Measurements from ENCODE around the gene KCNMA1. TPM values are rescaled to one million over a fixed set of nuclear protein-coding genes. Genes with fewer than 3 reads are reported as not detected.

Gene KCNMA1
- total RNA-seq, 1 donor from 2014 or later: 6.7 TPM

DNA sequence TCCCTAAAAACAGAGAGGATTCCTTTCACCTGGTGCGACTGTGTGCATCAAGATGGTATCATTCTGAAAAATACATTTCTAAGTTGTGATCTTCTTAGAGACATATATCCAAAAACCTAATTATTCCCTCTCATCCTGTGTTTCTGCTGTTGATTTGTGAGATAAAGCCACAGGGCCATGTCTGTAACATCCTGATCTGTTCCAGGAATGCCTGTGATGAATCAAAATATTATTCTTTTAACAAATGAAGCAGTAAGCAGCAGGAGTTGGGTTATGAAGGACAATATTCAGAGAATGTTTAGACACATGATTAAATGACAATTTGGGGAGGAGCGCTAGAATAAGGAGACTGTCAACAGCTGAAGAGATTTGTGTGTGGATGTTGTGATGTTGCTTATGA, 731.4 kb downstream of the KCNMA1 start:
- no peak for DNase-seq (ENCODE audit: extremely low read depth, low read depth, low spot score)

DNA sequence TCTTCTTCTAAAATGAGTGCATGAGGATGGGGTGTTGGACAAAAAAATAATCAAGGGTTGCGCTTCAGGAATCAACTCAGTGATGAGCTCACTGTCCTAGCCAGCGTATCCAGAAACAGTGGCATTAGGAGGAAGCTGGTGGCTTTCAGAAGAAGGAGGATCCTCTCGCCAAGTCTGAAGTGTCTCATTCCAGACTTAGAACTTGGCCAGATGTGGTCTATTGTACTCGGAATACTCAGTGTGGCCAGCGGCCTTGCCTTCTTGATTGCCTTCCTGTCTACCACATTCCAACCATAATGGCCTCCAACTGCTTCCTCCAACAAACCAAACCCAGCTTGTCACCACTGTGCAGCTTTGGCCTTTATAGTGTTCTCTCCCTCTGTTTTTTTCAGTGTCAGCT, 732.4 kb downstream of the KCNMA1 start:
- DNase-seq (ENCODE audit: extremely low read depth, low read depth, low spot score): no peak

DNA sequence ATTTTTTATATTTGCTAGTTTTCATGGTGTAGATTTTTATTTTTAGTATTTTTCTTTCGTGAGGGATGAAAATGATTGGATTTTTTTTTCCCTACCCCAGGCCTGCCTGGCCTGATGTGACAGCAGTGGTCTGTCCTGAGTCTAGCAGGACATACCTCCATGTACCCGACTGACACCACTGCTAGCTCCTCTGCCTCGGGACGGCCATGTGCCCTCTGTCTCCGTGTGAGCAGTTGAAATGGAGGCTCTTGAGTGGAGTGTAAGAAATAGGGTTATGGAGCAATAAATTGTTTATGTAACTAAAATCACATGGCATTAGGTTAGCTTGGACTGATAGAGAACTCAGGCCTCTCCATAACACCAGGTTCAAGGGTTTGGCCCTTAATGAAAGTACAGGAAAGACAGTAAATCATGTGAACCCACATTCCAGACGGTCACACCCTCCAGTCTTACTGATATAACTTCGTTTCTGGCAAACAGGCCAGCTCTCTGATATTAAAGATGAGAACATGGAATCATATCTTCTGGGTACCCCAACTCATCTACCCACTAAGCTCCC, 734.1 kb downstream of the KCNMA1 start:
- no peak for DNase-seq (ENCODE audit: extremely low read depth, low read depth, low spot score)

DNA sequence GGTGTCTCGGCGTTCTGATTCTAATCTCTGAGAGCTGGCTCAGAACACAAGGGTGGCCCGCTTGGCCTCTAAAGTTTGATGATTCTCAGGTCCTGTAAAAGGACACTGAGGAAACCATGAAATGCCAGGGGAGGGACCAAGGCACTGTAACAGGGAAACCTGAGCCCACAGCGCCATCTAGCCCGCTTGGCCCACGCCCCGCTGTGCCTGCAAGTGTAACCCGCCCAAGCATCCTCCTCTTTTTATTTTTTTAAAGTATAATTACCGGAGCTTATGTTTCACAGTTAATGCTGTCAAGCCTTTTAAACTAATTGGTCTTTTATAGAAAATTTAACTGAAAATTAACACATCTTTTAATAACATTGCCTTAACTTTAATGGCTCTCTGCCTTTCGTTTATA, 734.7 kb downstream of the KCNMA1 start:
- no peak for DNase-seq (ENCODE audit: extremely low read depth, low read depth, low spot score)

DNA sequence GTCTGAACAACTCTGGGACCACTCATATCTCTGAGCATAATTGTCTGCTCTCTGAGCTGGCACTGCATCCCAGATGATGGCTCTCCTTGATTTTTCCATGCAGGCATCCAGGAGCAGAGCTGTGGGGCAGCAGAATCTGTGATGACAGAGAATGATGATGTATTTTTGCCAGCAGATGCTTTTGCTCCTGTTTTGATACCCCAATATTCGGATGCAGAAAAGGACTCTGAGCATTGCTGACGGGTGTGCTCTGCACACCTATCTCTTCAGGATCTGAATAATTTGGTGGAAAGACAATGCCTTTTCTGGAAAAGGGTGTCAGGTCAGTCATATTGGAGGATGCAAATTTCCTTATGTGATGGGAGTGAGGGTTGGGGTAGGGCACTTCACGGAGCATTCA, 735.9 kb downstream of the KCNMA1 start:
- DNase-seq (ENCODE audit: extremely low read depth, low read depth, low spot score): no peak

DNA sequence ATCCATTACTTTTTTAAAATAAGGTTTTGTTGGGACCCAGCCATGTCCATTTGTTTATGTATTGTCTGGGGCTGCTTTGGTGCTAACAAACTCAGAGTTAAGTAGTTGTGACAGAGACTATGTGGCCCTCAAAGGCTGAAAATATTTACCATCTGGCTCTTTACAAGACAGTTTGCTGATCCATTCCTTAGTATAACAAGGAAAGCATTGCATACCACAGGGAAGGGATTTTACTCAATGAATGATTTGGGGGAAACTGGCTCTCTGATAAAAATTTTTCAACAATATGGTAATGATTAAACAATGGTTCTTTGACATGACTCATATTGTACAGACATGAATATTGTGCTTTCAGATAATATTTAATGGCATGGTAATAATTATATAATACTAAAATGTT, 738.1 kb downstream of the KCNMA1 start:
- DNase-seq (ENCODE audit: extremely low read depth, low read depth, low spot score): no peak

DNA sequence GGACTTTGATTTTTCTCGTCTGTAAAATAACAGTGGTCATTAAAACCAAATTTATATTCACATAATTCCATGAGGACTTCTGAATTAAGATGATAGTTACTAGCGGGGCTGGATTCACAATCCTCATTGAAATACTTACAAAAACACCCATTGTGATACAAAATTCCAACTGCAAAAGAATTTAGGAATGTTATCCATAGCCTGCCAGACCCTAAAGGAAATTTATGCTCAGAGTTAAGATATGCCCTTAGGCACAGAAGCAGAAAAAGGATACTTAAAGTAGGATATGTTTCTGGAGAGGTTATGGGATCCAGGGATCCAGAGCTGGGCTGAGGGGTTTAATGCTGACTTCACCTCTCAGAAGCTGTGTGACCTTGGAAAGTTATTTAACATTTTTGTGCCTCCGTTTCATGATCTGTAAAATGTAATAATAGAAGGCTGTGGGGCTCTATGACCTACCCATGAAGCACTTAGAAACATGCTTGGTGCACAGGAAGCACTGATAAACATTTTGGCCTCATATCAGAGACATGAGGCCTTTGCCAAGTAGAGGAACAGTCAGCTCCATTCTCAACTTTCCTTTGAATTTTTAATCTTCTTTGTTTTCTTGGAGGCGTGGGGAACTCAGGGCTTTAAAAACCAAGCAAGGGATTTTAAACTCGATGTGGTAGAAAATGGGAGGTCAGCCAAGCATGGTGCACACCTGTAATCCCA, 744.7 kb downstream of the KCNMA1 start:
- no peak for DNase-seq (ENCODE audit: extremely low read depth, low read depth, low spot score)

DNA sequence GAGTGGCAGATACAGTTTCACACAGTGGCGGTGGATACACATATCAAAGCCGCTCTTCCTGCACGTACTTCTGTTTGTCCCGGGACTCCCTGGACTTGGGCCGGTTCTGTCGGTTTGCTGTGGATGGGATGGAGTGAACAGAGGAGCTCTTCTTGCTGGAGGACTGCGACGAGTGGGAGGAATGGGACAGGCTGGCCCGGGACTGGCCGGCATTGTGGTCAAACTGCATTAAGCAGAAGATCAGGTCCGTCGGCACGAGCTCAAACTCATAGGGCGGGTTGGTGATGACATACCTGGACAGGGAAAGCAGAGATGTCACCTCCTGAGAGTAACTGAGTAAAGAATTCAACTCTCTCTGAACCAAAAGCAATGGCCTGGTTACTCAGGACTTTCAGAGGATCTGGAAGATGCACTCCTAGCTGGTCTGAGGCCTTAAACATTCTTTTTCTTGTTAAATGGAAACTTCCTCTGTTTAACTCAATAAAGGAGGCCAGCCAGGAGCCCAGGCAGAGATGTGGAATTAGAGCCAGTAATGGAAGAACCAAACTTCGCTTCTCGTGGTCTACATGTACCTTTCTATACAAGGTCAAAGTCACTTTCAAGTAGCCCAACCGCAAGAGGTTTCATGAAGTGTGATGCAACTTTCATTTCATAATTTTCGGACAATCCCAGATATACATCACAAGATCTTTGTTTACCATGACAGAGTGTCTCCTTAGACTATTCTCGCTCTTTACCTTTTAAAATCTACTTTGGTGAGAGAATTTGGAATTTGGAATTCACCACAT, 750.2 kb downstream of the KCNMA1 start:
- no peak for DNase-seq (ENCODE audit: extremely low read depth, low read depth, low spot score)

DNA sequence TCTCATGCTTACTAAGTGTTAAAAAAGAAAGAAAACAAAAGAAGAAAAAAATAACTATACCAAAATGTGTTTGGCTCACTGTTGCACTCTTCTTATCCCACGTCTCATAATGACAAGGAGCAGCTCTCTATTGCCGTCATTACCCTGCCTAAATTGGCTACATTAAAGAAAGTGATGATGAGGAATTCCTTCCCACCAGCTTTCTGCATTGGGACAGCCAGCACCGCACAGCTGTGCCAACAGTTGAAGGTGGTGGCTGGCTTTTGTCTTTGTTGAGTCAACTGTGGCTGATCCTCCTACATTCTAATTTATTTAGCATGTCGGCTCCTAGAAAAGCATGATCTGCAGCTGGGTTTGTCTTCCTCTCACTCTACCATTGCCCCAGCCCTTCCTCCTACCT, 751.8 kb downstream of the KCNMA1 start:
- DNase-seq (ENCODE audit: extremely low read depth, low read depth, low spot score): no peak

DNA sequence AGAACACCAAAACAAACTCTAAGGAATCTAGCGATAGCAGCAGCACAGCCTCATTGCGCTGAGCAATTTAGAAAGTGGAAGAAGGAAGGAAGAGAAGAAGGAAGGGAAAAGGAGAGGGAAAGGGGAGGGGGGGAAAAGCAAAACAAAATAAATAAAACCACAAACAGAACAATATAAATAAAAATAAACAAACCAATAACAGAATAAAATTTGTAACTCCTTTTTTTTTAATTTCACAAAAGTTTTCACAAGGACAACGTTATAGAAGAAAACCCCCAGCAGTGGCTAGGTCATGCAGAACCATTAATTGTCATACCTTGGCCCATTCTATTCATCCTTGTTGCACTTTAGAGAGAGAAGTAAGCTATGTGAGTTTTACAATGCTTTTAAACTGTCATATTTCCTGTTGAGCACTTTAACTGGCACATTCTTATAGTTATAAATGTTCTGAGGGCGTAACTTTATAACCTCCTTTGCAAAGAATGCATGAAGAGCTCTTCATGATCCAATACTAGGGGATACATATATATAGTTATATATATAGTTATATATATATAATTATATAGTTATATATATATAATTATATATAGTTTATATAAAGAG, 752.8 kb downstream of the KCNMA1 start:
- DNase-seq (ENCODE audit: extremely low read depth, low read depth, low spot score): no peak

DNA sequence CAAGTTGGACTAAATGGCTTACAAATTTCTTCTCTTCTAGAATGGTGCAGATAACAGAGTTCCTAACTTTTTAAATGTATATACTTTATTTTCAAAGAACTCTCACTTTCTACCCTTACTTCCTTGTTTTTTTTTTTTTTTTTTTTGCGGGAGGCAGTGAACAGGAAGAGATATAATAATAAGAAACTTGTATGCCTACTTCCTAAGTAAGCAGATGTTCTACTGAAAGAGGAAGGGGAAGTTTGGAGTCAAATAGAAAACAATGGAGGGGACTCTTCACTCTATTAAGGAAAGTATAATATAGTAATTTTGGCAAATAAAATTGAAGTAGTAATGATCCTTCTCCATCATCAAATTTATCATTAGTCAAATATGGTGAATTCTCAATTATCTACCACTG, 754.0 kb downstream of the KCNMA1 start:
- no peak for DNase-seq (ENCODE audit: extremely low read depth, low read depth, low spot score)

DNA sequence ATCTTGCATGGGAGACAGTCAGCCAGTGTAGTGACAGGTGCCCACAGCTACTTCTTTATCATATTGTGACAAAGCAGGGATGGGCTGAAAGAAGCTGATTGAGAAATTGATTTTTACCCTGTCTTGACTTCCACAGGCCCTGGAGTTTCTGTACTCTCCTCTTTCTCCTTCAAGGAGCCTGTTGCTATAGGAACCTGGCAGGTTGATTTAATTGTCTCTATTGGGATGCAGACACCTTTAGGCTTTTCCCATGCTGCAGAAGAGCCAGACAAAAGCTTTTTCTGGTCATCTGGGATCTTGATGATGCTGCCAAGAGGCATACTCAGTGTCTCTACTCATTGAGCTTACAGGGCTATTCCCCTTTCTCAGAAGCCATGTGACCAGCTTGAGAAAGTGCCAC, 754.8 kb downstream of the KCNMA1 start:
- no peak for DNase-seq (ENCODE audit: extremely low read depth, low read depth, low spot score)

DNA sequence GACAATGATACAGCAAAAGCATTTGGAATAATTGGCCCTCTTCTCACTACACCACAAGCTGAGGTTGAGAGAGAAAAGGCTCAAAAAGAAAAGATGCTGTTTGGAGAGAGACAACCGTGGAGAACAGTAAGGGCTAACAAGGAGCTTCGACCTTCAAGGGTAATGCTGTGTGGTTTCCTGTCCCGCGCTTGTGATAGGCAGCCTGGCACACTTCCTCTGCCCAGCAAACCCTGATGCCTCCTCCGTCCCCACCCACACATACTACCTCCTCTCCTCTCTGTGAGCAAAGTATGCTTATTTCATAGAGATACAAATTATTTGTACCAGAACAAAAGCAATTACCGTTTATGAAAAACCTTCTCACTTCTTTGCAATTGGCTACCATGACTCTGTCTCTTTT, 755.4 kb downstream of the KCNMA1 start:
- DNase-seq (ENCODE audit: extremely low read depth, low read depth, low spot score): no peak

DNA sequence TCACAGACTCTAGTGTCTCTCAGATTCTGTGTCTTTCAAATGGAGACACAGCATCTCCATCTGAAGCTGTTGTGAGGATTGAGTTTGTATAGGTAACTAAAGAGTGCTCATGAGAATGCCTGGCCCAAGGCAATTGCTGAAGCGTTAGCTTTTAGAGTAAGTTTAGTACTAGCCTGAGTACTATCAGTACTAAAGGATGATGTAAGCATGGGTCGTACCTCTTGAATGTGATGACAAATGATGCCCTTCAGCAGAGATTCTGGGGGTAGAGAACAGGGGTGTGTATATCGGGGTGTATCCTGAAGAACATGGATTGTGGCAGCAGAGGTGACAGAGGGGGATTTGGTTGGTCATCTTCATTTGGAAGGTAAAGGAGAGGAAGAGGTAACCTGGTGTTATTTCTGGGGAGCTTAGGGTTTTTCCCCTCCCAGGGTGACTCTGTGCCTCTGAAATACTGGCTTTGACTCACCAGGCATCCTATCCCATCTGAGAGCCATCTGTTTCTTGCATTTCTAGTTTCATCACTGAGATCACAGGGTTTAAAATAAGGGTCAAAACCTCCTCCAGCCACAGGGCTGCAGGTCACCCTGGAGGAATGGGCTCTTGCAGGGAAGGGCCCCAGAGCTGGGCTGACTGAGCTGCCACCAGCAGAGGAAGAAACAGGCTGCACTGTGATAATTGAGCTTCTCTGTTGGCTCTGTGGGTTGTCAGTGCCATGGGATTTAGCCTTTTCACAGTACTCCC, 756.0 kb downstream of the KCNMA1 start:
- DNase-seq (ENCODE audit: extremely low read depth, low read depth, low spot score): no peak

DNA sequence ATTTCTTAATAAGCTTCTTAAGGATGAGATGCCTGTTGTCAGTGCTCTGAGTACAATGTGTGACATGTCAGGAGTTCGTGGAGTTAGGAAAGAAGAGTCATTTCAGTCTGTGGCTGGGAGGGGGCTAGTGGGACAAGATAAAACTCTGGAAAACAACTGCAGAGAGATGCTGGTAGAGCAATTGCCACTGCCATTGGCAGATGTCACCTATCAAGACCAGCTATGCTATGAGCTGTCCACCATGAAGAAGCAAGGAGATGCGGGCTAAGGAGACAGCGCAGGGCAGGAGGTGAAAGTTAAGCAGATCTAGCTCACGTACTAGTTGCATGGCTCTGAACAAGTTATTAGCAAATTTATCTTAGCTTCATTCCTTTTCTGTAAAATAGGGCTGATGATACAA, 756.7 kb downstream of the KCNMA1 start:
- DNase-seq (ENCODE audit: extremely low read depth, low read depth, low spot score): no peak

DNA sequence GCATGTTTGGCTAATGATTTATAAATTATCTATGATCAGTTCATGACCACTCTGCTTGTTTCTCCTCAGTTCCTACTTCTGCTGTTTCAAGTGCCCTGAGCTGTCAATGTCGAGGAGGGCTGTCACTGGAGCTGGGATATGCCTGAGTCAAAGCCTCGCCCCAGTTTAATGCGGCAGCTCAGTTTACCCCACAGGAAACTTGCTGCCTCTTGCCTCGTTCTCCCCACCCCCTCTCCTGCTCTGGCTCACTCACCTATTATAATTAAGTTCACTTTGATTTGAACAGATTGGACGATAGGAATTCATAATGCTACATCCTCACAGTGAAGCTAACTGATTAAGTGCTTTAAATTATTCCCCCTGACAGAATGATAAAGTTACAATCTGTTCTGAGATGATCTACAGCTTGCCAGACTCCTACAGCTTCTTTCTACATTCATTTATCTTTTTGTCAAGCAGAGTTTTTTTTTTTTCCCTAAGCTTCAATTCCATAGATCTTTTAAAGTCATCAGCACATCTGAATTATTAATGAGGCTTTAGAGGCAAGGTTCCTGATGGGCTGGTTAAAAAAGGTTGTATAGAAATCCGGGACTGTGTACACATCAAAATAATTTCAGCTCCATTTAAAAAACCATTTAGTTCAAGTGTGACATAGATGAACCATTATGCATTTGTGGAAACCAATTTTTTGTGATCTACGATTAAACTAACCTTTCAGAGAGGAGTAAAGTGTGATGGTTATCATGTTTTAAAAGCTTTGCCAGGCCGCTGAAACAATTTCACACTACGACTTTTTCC, 758.3 kb downstream of the KCNMA1 start:
- no peak for DNase-seq (ENCODE audit: extremely low read depth, low read depth, low spot score)

DNA sequence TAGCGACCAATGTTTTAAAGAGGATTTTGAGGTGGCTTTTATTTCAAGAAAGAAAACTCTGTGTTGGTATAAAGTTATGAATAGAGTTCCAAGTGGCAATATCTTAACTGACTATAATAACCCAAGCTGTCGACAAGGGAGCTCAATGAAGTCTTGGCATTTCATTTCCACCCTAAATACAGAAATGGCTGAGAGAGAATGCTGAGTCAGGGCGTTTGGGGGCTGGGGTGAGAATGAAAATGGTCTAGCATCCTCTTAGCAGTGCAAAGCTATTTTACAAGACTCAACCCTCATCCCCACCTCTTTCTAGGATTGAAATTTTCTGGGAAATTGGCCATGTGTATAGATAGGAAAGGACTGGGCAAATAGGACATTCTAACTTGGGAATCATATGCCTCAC, 759.1 kb downstream of the KCNMA1 start:
- DNase-seq (ENCODE audit: extremely low read depth, low read depth, low spot score): no peak

DNA sequence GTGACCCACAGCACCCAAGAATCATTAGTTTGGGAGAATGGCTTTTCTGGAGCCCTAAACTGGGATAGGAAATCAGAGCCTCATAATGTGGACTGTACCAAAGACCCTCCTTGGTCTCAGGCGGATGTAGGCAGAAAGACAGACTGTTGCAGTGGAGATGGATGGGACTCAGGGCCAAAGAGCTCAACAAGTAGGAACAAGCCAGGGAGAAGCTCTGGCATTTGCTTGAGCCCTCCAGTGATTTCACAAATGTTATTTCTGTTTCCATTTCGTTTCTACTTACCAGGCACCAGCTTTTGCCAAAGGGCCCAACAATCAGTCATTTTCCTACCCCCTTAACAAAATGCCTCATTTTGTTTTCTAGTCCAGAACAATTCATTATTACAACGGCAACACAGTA, 762.7 kb downstream of the KCNMA1 start:
- no peak for DNase-seq (ENCODE audit: extremely low read depth, low read depth, low spot score)

DNA sequence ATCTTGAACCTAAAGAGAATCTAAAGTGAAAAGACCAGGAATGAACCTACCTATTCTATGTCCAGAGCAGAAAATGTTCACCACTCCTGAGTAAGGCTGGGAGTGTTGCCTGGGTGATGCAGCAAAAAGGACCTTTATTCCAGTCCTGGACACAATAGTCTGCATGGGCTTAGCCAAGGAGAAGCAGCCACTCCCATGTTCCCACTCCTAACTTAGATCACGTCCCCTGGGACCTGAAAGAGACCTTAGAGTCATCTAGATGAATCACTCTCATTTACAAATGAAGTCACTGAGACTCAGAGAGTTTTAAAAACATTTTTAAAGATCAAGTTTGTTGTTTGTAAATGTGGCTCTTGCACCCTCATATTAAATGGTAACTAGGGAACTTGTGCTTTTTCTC, 763.4 kb downstream of the KCNMA1 start:
- no peak for DNase-seq (ENCODE audit: extremely low read depth, low read depth, low spot score)

DNA sequence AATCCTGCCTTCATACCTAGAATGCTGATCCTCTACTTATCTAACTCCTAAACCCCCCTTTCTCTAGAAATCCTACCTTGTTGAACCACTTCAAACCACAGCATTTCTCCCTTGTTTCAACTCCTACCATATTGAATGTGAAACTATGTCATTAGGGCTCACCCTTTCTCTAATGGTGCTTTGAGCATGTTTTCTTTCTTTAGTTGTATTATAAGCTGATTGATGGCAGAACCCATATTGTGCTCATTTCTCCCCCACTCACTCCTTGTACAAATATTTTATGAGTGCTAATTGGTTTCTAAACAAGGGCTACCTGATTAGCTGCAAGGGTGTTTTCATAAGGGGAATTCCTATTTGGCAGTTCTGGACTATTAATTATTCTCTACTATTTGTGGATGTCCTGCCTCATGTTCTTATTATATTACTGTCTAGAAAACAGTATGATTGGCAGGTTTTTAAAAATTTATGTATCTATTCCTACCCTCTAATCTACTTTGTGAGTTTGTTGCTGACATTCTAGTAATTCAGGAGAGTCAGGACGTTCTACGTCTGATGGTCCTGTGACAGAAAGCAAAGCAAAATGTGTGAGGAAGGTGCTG, 765.8 kb downstream of the KCNMA1 start:
- no peak for DNase-seq (ENCODE audit: extremely low read depth, low read depth, low spot score)

All from glomerular endothelial cell (primary cell).